22Rv1 (cell line): ENCODE data around the gene SORCS2.

Source experiments
- CTCF ChIP-seq: fragments of 450-650 bp; IDR thresholded peaks from 2 replicates; pipeline ENCODE4 v1.5.1; 2017; ENCODE audit warnings: mild to moderate bottlenecking
- ZFX ChIP-seq: fragments of 450-650 bp; IDR thresholded peaks from 2 replicates; pipeline ENCODE4 v1.6.1; 2017; ENCODE audit warnings: antibody characterized with exemption, borderline replicate concordance

GRCh38 chr4:7432531-7433375 is 240.4 kb downstream of the SORCS2 start:
- TF ChIP-seq CTCF (no peak), ZFX (no peak)
